GM18951 (cell line): ENCODE data around the gene SLC34A1.

Experiments used
- POLR2A ChIP-seq: IDR thresholded peaks from 4 replicates; pipeline ENCODE4 v1.6.1; 2011; ENCODE audit warnings: mild to moderate bottlenecking; ENCODE audit not compliant: insufficient read length, insufficient read depth; ENCODE audit errors: extremely low read depth
- in situ Hi-C: fragments of 300-500 bp; cut with MboI; formaldehyde crosslinking; loops from one replicate; pipeline ENCODE4 v1.12.0; 2022; ENCODE audit warnings: low sequenced_read_pairs, mixed read lengths, inconsistent platforms; ENCODE audit not compliant: unreplicated experiment

SLC34A1 gene

DNA sequence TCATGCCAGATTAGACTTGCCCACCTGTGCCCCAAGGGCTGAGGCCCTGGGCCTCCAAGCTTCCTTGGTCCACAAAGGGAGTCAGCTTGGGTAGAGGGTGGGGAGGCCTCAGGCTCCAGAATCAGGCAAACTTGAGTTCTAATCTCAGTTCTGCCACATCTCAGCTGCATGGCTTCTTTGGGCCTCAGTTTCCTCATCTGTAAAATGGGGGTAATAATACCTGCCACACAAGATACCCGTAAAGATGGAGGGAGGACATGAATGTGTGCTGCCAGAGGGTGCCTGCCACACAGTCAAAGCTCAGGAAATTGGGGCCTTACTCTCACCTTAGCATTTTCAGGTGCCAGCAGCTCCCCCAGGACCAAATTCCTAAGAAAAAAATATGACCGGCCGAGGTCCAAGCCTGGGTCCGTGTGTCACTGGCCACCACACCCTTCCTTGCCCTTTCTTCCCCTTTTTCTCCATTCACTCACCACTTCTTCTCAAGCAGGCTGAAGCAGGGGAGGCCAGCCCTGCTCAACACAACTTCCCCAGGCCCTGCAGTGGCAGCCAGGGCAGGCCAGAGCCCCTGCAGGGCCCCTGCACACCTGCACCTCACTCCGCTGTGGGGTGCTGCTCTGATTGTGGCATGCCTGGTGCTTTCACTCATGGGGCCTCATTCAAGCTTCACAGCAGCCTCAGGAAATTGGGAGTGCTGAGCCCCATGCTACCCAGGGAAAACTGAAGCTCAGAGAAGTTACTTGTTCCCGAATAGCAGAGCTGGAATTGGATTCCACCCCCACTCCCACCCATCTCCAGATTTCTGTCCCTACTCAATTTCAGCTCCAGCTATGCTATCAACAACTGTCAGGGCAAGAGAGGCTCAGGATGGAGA is 22.6 kb upstream of the SLC34A1 start:
- in situ Hi-C loops = no loop called here
- no peak for TF ChIP-seq POLR2A

DNA sequence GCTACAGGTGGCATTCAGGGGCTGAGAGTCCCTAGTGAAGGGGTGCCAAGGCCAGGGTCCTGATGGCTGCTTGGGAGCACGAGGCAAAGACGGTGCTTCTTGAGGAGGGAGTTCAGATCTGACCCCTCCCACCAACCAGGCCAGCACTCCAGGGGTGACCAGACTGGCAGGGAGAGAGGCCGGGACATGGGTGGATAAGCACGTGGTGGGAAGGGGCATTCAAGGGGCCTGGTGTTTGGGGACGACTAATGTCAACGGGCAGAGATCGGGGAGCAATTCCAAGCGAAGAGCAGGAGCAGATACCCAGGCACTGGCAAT is 22.0 kb upstream of the SLC34A1 start:
- TF ChIP-seq POLR2A = no peak
- in situ Hi-C loops = no loop called here

DNA sequence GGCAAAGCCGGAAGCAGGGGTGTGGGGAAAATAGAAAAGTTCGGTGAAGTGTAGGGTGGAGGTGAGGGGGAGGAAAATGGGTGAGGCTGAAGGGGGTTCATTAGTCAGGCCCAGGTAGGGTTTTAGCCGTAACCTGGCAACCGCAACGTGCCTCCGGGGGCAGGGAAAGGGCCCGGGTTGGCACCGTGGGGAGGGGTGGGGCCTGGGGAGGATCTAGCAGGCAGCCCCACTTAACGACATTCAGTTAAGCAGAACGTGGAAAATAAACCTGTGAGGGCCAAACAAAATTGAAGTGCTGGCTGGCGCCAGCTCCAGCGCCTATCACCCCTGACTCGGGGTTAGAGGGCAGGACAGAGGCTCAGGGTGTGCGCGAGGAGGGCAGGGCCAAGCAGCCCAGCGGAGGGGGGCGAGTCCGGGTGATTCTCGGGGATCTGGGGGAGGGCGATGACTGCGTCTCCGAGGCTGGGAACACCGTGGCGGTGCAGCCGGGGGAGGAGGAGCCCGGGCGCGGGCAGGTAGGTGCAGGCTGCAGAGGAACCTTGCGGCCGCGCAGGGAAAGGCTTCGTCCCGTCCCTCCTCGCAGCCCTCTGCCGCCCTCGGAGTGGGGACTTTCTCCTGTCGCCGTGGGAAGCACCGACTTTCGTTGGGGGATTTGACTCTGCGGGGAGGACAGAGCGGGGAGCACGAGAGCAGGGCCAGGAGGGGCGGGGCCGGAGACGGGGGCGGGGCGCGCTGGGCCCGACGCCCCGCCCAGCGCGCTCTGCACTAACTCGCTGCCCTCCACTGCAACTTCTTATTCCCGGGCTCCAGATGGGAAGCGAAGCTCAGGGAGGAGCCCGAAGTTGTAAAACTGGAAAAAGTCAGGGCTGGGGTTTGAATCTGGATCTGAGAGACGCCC is 21.4 kb upstream of the SLC34A1 start:
- in situ Hi-C loops = no loop called here
- no peak for TF ChIP-seq POLR2A

DNA sequence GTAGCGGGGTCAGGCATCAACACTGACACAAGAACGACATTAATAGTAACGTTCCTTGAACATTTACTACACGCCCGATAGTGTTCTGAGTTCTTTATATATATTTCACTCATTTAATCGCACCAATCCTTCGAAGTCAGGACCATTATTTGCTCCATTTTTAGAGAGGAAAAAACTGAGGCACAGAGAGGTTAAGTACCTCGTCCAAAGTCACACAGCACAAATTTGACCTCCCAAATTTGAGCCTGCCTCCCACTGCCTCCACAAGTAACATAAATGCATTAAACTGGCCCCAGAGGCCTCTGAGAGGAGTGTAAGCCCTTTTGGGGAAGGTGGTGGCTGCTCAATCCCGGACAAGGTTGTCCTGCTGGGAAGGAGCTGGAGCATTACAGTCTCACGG is 20.7 kb upstream of the SLC34A1 start:
- in situ Hi-C loops = no loop called here
- TF ChIP-seq POLR2A = no peak

DNA sequence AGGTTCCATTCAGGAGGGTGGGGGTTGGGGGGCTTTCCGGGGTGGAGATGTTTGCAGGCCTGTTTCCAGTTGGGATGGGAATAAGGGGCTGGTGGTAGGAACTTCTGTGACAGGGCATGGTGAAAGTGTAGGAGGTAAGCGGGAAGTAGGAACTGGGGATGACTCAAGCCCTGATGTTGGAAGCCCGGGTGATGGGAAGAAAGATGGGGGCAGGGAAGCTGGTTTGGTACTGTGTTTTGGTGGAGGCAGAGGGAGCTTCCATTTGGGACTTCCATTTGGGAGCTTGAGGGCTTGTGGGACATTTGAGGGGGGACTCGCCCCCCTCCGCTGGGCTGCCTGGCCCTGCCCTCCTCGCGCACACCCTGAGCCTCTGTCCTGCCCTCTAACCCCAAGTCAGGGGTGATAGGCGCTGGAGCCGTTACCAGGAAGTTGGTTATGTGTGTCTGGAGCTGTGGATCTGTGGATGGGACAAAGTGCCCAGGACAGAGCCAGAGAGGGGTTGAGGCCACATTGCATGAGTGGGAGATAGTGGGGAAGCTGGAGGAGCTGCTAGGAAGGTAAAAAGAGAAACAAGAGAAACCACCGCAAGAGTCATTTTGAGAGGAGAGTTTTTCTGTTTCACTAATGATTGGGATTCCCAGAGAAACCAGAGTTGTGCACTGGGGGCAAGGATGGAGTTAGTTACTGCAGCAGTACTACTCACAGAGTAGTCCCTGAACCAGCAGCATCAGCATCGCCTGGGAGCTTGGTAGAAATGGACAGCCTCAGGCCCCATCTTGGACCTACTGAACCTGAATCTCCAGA is 19.9 kb upstream of the SLC34A1 start:
- TF ChIP-seq POLR2A = no peak
- in situ Hi-C loops = no loop called here

- no peak for TF ChIP-seq POLR2A
- in situ Hi-C loops = no loop called here
Observed at GRCh38 chr5:177365845-177366527, 18.2 kb upstream of the SLC34A1 start.

DNA sequence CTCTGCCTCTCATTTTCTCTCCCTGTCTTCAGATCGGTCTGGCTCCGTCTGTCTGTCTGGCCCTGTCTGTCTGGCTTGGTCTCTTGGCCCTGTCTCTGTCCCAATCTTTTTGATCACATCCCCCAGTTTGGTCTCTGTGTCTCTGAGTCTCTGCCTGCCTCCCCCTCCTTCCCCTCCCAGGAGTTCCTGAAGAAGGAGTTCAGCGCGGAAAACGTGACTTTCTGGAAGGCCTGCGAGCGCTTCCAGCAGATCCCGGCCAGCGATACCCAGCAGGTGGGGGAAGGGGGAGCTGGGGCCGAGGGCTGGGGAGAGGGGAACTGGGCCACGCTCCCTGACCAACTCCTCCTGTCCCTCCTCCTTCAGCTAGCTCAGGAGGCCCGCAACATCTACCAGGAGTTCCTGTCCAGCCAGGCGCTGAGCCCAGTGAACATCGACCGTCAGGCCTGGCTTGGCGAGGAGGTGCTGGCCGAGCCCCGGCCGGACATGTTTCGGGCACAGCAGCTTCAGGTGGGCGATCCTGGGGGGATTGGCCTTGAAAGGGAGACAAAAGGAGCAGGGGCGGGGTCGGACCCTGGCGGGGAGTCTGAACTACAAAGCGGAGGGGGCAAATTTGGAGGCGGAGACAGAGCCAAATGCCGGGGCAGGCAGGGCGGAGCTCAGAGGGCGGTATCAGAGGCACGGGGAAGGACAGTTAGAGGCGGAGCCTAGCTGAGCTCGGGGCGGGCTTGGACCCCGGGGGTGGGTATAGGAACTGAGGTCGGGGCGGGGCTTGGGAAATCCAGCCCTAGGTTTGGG is 17.5 kb upstream of the SLC34A1 start:
- in situ Hi-C loops = no loop called here
- TF ChIP-seq POLR2A = no peak

DNA sequence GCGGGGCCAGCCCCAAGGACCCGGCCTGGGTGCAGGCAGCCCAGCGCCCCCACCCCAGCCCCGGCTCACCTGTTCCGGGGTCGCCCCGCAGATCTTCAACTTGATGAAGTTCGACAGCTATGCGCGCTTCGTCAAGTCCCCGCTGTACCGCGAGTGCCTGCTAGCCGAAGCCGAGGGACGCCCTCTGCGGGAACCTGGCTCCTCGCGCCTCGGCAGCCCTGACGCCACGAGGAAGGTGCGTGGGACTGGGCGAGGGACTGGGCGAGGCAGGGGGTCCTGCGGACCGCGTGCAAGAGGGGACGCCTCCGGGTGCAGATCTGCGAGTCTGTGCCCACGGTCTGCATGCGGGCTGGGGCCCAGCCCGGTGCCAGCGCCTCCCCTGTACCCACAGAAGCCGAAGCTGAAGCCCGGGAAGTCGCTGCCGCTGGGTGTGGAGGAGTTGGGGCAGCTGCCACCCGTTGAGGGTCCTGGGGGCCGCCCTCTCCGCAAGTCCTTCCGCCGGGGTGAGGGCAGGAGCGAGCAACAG is 16.8 kb upstream of the SLC34A1 start:
- in situ Hi-C loops = no loop called here
- no peak for TF ChIP-seq POLR2A

GRCh38 chr5:177367981-177368868 is 16.0 kb upstream of the SLC34A1 start:
- in situ Hi-C loops = no loop called here

DNA sequence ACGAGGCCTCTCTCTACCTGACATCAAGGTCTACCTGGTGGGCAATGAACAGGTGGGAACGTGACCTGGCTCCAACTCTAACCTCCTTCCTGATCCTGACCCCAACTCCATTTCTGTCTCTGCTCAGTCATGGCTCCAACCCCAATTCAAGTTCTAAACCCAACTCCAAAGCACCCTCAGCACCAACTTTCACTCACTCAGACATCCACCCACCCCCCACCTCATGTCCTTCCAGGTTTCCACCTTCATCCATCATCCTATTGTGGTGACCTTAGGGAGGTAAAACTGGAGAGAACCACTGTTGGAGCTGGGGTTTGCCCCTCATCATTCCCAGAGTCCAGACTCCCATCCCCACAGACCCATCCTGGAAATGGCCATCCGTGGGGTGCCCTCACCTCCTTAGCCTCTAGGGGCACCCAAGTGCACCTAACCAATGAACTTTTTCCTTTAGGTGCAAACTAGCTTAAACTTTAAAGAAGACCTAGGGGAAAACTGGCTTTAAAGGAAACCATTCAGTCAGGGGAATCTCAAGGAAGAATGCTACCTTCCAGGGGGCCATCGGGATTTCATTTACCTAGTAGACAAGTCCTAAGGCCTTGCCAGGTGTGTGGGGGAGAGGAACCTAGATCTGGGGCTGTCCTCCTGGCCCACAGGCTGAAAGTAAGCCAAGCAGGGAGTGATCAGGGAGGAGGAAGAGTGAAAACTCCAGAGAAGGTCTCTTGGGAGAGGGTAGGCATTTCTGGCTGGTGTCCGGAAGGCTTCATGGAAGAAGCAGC is 15.2 kb upstream of the SLC34A1 start:
- in situ Hi-C loops = no loop called here
- TF ChIP-seq POLR2A = no peak

More at GRCh38 chr5:177367981-177368868, 16.0 kb upstream of the SLC34A1 start:
- TF ChIP-seq POLR2A = no peak
